IPS-20b (cell line): Measurements from ENCODE around the gene CAPN13.

Experiments
- H3K27ac ChIP-seq: one replicate; pipeline ENCODE4 v1.5.1; 2013; ENCODE audit warnings: low read length
- H3K27me3 ChIP-seq: 2 replicates; pipeline ENCODE4 v1.6.1; 2013; ENCODE audit warnings: mild to moderate bottlenecking, low read length, inconsistent platforms; ENCODE audit not compliant: insufficient read depth
- H3K36me3 ChIP-seq: 2 replicates; pipeline ENCODE4 v1.6.1; 2013; ENCODE audit warnings: low read depth, mild to moderate bottlenecking, inconsistent platforms, low read length, moderate library complexity; ENCODE audit not compliant: insufficient read depth
- H3K4me1 ChIP-seq: 2 replicates; pipeline ENCODE4 v1.6.1; 2013; ENCODE audit warnings: mild to moderate bottlenecking, control low read depth, inconsistent platforms, low read length, moderate library complexity; ENCODE audit not compliant: insufficient read depth
- H3K4me3 ChIP-seq: 2 replicates; pipeline ENCODE4 v1.5.1; 2013; ENCODE audit warnings: mild to moderate bottlenecking, low read length, inconsistent platforms
- H3K9ac ChIP-seq: 2 replicates; pipeline ENCODE4 v1.6.1; 2013; ENCODE audit warnings: low read depth, mild to moderate bottlenecking, inconsistent platforms, low read length, moderate library complexity
- H3K9me3 ChIP-seq: 2 replicates; pipeline ENCODE4 v1.6.1; 2013; ENCODE audit warnings: mild to moderate bottlenecking, low read depth, low read length, inconsistent platforms; ENCODE audit not compliant: insufficient read depth

CAPN13 gene

GRCh38 chr2:30769891-30770462, 37.3 kb downstream of the CAPN13 start:
- Histone ChIP-seq H3K9ac (no peak overlapping the region), H3K36me3 (no peaks in the 10 kb centered on the region), H3K27ac (no peak overlapping the region), H3K4me3 (no peak overlapping the region), H3K27me3 (no peaks in the 10 kb centered on the region), H3K4me1 (peaks cover 5% of the 10 kb centered on the region; the same call in 1 of the 2 replicates), H3K9me3 (no peaks in the 10 kb centered on the region)

DNA sequence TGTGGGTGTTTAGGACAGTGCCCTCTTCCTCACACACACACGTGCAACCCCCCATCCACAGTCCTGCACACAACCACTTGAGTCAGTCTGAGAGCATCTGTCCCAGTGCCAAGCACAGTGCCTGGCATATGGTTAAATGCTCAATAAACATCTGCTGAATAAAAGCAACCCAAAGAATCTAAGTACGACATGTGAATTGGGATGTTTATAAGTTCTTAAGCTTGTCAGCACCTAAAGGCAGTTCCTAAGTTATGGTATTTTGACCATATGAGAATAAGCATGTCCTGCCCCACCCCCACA, 37.8 kb downstream of the CAPN13 start:
- no peak overlapping the region for H3K9ac ChIP-seq
- H3K27me3 ChIP-seq: no peaks in the 10 kb centered on the region
- H3K36me3 ChIP-seq: no peaks in the 10 kb centered on the region
- no peaks in the 10 kb centered on the region for H3K9me3 ChIP-seq
- H3K27ac ChIP-seq: no peak overlapping the region
- no peak overlapping the region for H3K4me3 ChIP-seq
- peaks cover 5% of the 10 kb centered on the region; the same call in 1 of the 2 replicates for H3K4me1 ChIP-seq

- Histone ChIP-seq H3K27ac (no peak overlapping the region), H3K4me3 (no peak overlapping the region), H3K9me3 (no peaks in the 10 kb centered on the region), H3K27me3 (no peaks in the 10 kb centered on the region), H3K36me3 (no peaks in the 10 kb centered on the region), H3K4me1 (peaks cover 5% of the 10 kb centered on the region; the same call in 1 of the 2 replicates), H3K9ac (no peak overlapping the region)
These were observed 38.4 kb downstream of the CAPN13 start for GRCh38 chr2:30768708-30769480.

DNA sequence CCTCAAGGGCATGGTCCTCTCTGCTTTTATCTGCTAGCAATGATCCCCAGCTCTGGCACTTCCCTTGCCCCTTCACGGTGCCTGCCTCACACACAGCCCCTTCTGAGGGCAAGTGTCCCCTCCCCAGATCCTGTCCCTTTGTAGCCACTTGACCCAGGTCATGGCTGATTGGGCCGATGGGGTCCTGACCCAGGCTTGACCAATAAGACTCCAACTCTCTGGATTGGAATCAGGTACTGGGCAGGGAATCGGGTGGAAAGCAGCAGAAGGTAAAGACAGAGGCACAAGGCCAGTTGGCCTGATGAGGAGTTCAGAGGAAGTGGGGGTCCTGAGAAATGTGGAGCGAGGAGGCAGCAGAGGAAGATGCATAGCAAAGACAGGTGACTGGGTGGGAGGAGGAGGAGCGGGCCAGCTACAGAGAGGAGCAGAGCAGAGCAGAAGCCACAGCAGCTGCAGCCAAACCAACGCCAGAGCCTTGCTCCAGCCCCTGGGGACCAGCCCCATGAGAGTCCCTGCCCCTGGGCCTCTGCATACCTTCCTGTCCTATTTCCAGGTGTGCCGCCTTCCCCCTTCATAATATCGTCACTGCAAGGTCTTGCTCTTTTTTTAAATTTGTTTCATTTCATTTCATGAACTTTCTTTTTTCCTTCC, 39.1 kb downstream of the CAPN13 start:
- Histone ChIP-seq H3K27me3 (no peaks in the 10 kb centered on the region), H3K4me1 (peaks cover 5% of the 10 kb centered on the region; the same call in 1 of the 2 replicates), H3K27ac (no peak overlapping the region), H3K36me3 (no peaks in the 10 kb centered on the region), H3K4me3 (no peak overlapping the region), H3K9me3 (no peaks in the 10 kb centered on the region), H3K9ac (no peak overlapping the region)

- H3K4me3 ChIP-seq: no peak overlapping the region
- H3K4me1 ChIP-seq: peaks cover 5% of the 10 kb centered on the region; the same call in 1 of the 2 replicates
- no peaks in the 10 kb centered on the region for H3K36me3 ChIP-seq
- H3K9ac ChIP-seq: no peak overlapping the region
- H3K9me3 ChIP-seq: no peaks in the 10 kb centered on the region
- H3K27ac ChIP-seq: no peak overlapping the region
- no peaks in the 10 kb centered on the region for H3K27me3 ChIP-seq
These were observed 40.6 kb downstream of the CAPN13 start for GRCh38 chr2:30766666-30767065.

GRCh38 chr2:30765876-30766470, 41.3 kb downstream of the CAPN13 start:
- peaks cover 5% of the 10 kb centered on the region; the same call in 1 of the 2 replicates for H3K4me1 ChIP-seq
- no peaks in the 10 kb centered on the region for H3K36me3 ChIP-seq
- no peak overlapping the region for H3K27ac ChIP-seq
- no peak overlapping the region for H3K9ac ChIP-seq
- no peak overlapping the region for H3K4me3 ChIP-seq
- H3K27me3 ChIP-seq: no peaks in the 10 kb centered on the region
- no peaks in the 10 kb centered on the region for H3K9me3 ChIP-seq

DNA sequence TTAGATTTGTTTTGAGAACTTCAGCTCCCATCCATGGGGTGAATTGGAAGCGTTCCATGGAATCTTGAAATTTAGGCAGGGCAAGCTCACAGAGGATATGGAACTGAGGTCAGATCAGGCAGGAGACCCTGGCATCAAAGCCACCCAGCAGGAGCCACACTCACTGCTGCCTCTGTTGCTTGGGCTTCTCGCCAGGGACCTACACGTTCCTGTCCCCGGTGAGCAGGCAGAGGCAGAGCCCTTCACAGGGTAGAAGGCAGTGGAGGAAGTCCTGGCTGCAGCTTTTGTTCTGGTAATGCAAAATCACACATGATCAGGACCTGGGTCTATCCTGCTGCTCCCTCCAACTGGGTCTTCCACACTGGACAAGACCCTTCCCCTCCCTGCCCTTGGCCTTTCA, 42.1 kb downstream of the CAPN13 start:
- H3K27ac ChIP-seq: no peak overlapping the region
- no peaks in the 10 kb centered on the region for H3K27me3 ChIP-seq
- no peaks in the 10 kb centered on the region for H3K36me3 ChIP-seq
- H3K4me1 ChIP-seq: peaks cover 5% of the 10 kb centered on the region; the same call in 1 of the 2 replicates
- no peaks in the 10 kb centered on the region for H3K9me3 ChIP-seq
- H3K9ac ChIP-seq: no peak overlapping the region
- no peak overlapping the region for H3K4me3 ChIP-seq

GRCh38 chr2:30764021-30764800, 43.0 kb downstream of the CAPN13 start:
- H3K27me3 ChIP-seq: no peaks in the 10 kb centered on the region

GRCh38 chr2:30763151-30763660, 44.0 kb downstream of the CAPN13 start:
- Histone ChIP-seq H3K4me3 (no peak overlapping the region), H3K4me1 (no peaks in the 10 kb centered on the region), H3K9me3 (no peaks in the 10 kb centered on the region), H3K27ac (no peak overlapping the region), H3K27me3 (no peaks in the 10 kb centered on the region), H3K36me3 (no peaks in the 10 kb centered on the region), H3K9ac (no peak overlapping the region)

More at GRCh38 chr2:30764021-30764800, 43.0 kb downstream of the CAPN13 start:
- Histone ChIP-seq H3K4me1 (peaks cover 5% of the 10 kb centered on the region; the same call in 1 of the 2 replicates), H3K36me3 (no peaks in the 10 kb centered on the region), H3K9me3 (no peaks in the 10 kb centered on the region), H3K9ac (no peak overlapping the region), H3K27ac (no peak overlapping the region), H3K4me3 (no peak overlapping the region)

DNA sequence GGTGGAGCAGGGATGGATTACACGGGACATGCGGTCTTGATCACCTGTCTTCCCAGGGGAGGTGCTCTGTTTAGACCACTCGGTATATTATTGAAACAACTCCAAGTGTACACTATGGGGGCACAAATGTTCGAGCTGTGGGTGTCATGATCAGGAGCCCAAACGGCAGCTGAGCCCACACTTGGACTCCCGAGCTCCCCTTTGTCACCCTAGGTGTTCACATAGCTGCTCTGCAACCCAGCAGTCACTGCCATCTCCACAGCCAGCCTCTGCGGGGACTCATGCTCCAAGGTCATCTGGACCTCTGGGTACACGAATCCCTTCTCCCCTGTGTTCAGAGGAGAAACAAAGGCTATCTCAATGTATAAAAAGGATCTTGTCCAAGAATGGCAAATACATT, 46.0 kb downstream of the CAPN13 start:
- H3K27me3 ChIP-seq: no peaks in the 10 kb centered on the region
- H3K9me3 ChIP-seq: no peaks in the 10 kb centered on the region
- H3K9ac ChIP-seq: no peak overlapping the region
- H3K27ac ChIP-seq: no peak overlapping the region
- no peak overlapping the region for H3K4me3 ChIP-seq
- H3K4me1 ChIP-seq: peaks cover 5% of the 10 kb centered on the region; the same call in 1 of the 2 replicates
- no peaks in the 10 kb centered on the region for H3K36me3 ChIP-seq

- H3K36me3 ChIP-seq: no peaks in the 10 kb centered on the region
- no peaks in the 10 kb centered on the region for H3K9me3 ChIP-seq
- H3K9ac ChIP-seq: no peak overlapping the region
- H3K27me3 ChIP-seq: no peaks in the 10 kb centered on the region
- H3K27ac ChIP-seq: no peak overlapping the region
- no peak overlapping the region for H3K4me3 ChIP-seq
- peaks cover 9% of the 10 kb centered on the region; the same call in 1 of the 2 replicates for H3K4me1 ChIP-seq
These were observed 47.8 kb downstream of the CAPN13 start for GRCh38 chr2:30759481-30759880.
